DMS153 treated with DMSO at 0.1 percent for 48 hours (cell line): ENCODE data around the gene FBLIM1.
A peak's percentile ranks its signal among the peaks of the same experiment; 100 is the strongest.
"Not testable (repeated sequence)": the region's sequence is repeated elsewhere in the genome, so short reads cannot be mapped to it uniquely, and the experiment has no call there.

ENCODE experiments used
- DNase-seq: peaks from one replicate; lab custom pipeline; 2025; ENCODE audit not compliant: unreplicated experiment; lab: John Stamatoyannopoulos, UW

The FBLIM1 gene

DNA sequence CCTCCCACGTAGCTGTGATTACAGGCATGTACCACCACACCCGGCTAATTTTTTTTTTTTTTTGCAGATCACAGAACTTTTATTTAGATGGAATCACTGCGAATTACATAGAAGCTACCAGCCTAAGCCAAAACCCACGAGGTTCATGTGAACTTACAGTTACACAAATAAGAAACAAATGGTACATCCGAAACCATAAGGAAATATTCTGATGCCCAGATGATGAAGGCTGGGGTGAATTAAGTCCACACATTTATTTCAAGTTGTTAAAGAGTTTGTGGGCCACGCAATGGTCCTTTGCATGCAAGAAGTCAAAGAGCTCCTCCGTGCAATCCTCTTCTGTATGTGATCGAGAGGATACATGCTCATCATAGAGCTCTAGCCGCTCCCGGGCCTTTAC is 48.5 kb downstream of the FBLIM1 start:
- no peak for DNase-seq

DNA sequence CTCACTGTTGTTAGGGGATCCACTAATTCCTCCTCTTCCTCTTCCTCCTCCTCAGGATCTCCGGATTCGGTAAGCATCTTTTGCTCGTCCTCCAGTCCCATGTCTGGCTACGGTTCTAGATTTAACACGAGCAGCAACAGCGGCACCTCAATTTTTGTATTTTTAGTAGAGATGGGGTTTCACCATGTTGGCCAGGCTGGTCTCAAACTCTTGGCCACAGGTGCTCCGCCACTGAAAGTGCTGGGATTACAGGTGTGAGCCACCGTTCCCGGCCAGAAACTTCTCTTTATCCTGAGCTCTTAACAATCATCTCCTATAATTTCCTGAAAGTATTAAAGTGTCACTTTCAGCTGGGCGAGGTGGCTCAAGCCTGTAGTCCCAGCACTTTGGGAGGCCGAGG is 49.0 kb downstream of the FBLIM1 start, which contains the start of gene UQCRHL:
Gene UQCRHL, minus strand, starts transcription at position 101 of the 400 bp plus-strand sequence. Its CDS starts 0 bp downstream, at position 101.
- not testable (repeated sequence) for DNase-seq

DNA sequence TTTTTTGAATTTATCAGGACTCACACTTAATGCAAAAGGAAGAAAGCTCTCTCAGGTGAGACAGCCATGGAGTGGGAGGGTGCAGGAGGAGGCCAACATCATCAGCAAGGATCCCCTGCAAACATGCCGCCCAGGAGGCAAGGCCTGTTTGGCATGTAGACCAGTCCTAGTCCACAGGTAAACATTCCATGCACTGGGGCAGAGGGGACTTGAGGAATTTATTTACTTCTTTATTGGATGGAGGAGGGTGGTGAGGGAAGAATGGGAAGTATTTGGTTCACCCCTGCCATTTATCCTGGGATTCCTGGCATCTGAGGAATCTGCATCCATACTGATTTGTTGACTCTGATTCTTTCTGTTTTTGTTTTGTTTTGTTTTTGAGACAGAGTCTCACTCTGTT is 50.4 kb downstream of the FBLIM1 start:
- no peak for DNase-seq

DNA sequence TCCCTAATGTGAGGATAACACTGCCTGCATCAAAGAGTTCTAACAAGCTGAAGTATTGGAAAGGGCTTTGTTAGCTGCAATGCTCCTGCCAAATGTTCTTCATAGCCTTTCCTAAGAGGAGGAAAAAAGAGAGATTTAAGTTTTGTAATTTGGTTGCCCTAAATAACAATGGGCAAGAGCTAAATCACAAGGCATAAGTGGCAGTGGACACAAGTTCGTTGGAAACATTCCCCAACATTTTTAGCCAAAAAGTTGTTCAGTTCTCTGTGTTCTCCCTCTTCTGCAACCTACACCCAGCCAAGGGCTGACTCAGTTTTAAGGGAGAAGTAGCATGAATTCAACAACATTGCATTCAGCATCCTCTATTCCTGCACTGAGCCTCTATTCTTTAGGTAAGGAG is 51.5 kb downstream of the FBLIM1 start:
- DNase-seq, result no peak

DNA sequence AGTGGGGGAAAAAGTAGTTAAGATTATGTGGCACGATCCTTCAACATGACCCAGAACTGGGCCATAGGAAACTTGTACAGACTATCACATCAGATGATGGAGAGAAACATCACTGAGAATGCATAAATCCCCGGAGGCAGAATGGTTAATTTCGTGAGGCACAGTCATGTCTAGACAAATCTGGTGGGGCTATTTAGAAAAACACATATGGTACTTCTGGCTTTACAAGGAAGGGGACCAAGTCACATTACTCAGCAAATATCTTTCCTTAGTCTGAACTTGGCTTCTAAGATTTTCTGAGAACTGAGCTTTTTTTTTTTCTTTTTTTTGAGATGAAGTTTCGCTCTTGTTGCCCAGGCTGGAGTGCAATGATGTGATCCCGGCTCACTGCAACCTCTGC is 58.1 kb downstream of the FBLIM1 start:
- no peak for DNase-seq

DNA sequence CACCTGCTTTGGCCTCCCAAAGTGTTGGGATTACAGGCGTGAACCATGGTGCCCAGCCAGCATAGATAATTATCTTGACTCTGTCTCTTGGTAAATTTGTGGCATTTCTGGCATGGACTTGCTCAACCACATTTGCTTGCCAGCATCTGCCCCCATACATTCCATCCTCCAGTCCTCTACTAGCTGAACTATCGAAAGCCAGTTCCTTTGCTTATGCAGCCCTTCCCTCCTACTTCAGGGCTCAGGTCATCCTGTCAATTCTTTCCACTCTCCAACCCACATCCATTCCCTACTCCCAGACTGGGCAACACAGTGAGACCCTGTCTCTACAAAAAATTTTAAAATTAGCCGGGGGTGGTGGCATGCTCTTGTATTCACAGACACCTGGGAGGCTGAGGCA is 61.9 kb downstream of the FBLIM1 start:
- no peak for DNase-seq

DNA sequence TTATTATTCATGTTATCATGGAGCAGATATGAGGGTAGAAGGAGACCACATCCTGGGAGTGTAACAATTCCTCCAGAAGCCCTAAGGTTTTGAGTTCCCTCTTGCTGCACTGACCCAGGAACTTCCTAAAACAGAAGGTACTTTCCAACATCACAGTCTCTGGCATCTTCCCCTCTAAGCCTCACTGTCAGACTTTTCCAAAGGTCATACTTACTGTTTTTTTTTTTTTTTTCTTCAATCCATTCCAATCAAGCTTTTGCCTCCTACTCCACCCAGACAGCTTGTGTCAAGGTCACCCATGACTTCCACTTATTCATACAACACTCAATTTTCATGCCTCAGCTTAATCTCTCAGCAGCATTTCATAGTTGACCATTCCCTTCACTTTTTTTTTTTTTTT is 67.2 kb downstream of the FBLIM1 start:
- no peak for DNase-seq

DNA sequence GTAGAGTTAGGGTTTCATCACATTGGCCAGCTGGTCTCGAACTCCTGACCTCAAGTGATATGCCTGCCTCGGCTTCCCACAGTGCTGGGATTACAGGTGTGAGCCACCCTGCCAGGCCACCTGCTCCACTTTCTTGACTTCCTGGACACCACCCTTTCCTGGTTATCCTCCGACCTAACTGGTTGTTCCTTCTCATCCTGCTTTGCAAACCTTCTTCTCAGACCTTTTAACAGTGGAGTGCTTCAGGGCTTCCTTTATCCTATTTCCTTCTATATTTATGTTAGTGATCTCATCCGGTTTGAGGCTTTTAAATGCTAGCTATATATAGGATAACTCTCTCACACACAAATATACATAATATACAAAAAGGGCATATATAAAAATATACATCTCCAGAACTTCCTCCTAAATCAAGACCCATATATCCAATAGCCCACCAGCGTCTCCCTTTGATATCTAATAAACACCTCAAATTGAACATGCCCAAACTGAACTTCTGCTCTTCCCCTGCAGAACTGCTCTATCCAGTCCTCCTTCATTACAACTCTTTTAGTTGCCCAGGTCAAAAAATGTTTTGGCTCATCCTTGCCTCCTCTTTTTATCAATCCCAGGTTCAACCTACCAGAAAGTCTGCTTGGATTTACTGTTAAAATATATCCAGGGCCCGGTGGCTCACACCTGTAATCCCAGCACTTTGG is 68.4 kb downstream of the FBLIM1 start:
- no peak for DNase-seq

DNA sequence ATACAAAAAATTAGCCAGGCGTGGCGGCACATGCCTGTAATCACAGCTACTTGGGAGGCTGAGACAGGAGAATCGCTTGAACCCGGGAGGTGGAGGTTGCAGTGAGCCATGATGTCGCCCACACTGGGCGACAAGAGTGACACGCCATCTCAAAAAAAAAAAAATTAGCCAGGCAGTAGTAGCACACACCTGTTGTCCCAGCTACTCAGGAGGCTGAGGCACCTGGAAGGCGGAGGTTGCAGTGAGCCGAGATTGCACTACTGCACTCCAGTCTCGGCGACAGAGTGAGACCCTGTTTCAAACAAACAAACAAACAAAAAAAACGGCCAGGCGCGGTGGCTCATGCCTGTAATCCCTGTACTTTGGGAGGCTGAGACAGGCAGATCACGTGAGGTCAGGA is 69.0 kb downstream of the FBLIM1 start:
- not testable (repeated sequence) for DNase-seq

DNA sequence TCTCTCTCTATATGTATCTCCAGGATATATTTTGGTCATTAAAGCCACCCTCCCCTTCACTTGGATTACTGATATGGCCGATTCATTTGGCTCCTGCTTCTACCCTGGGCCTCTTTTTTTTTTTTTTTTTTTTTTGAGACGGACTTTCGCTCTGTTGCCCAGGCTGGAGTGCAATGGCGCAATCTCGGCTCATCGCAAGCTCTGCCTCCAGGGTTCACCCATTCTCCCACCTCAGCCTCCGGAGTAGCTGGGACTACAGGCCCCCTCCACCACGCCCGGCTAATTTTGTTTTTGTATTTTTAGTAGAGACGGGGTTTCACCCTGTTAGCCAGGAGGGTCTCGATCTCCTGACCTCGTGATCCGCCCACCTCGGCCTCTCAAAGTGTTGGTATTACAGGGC is 70.3 kb downstream of the FBLIM1 start:
- DNase-seq, result not testable (repeated sequence)

DNA sequence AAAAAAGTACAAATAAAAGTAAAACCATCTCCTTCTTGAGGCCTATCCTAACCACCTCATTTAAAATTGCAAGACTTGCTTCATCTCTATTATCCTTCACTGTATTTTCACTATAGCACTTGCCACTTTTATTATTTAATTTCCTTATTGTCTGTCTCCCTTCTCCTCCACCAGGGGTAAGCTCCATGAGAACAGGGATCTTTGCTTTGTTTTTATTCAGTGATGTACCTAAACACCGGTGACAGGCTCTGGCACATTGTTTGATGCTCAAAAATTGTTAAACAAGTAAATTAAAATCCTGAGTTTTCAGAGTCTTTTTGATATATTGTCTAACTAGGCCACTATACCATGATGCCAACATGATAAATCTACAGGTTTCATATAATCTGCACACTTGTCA is 71.7 kb downstream of the FBLIM1 start:
- no peak for DNase-seq

DNA sequence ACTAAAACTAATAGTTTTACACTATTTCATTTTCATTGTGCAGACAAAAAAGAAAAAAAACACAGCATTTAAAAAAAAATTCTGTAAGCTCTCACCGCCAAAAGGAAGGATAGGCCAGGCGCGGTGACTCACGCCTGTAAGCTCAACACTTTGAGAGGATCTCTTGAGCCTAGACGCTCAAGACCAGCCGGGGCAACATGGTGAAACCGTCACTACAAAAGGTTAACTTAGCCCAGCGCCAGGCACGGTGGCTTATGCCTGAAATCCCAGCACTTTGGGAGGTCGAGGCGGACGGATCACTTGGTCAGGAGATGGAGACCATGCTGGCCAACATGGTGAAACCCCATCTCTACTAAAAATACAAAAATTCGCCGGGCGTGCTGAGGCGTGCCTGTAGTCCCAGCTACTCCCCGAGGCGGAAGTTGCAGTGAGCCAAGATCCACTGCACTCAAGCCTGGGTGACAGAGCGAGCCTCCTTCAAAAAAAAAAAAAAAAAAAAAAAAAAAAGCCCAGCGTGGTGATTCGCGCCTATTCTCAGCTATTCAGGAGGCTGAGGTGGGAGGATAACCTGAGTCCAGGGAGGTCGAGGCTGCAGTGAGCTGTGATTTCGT is 74.6 kb downstream of the FBLIM1 start:
- peak; percentile 71 for DNase-seq

DNA sequence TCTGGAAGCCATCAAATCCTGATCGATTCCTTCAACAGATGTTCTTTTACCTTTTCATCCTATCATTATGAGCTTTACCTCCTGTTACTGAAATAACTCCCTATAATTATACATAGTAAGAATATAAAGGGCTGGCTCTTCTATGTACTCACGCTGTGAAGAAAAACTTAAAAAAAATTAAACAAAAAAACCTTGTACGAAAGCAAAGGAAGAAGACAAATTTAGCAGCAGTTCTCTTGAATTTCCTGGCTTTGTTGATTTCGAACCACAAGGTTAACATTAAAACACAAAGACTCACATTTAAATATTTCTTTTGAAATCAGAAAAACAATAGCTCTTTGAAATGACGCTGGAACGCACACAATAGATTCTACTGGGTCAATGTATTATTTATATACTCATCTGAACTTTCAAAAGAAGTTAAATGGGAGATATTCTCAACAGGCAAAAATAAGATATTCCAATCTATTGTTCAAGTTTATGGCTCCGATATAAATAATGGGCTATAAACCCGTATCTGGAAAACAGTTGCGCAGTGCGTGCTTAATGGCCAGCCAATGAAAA is 75.3 kb downstream of the FBLIM1 start:
- DNase-seq, result peak; percentile 83

DNA sequence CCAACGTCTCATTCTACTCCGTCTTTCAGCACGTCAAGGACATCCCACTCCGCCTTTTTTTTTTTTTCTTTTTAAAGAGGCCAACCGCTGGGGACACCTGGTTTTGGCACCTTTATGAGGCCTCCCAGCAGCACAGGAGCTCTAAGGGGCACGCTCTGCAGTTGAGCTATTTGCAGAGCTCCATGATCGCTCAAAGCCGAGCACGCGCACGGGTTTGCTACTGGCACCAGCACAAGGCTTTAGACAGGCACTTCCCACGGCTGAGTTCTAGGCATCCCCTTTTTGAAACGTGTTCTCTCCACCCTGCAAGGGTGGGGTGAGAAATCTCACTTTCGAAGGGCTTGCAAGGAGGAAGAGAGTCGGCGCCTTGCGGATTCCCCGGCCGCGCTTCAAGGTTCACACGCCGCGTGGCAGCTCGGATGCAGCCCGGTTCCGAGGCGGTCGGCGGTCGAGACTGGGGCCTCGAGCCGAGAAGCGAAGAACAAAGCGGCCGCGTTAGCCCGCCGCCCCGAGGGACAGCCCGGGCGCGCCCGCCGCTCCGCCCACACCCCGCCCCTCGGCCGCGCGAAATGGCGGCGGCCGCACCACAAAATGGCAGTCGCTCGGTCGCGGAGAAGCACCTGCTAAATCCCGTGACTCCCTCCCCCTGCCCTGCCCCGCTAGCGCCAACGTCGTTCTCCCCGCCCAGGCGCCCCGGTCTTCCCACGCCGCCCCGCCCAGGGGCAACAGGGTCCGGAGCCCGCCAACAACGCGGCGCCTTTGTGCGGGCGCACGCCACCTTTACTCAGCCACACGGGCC is 76.0 kb downstream of the FBLIM1 start:
- peak; percentile 70 for DNase-seq

DNA sequence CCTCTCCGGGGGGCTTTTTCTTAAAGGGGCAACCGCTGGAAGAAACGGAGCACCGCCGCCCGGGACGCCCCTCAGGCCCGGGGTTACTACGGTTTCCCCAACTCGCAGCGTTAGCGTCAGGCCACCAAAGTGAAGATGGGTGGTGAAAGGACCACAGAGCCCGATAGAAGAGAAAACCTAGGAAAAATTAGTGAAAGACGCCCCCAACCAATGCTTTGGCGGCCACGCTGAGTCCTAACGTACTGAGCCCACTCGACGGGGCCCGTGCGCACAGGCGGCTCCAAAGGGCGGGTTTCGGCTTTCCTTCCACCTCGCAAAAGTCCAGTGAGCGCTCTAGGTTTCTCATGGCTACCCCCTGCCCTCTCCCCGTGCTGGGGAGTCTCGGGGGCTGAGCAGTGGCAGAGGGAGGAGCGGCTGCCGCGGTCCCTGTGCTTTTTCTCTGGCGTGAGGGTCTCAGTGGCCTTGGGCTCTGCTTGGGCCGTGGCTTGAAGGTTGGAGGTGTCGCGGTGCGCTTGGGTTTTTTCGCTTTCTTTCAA is 76.7 kb downstream of the FBLIM1 start:
- no peak for DNase-seq

DNA sequence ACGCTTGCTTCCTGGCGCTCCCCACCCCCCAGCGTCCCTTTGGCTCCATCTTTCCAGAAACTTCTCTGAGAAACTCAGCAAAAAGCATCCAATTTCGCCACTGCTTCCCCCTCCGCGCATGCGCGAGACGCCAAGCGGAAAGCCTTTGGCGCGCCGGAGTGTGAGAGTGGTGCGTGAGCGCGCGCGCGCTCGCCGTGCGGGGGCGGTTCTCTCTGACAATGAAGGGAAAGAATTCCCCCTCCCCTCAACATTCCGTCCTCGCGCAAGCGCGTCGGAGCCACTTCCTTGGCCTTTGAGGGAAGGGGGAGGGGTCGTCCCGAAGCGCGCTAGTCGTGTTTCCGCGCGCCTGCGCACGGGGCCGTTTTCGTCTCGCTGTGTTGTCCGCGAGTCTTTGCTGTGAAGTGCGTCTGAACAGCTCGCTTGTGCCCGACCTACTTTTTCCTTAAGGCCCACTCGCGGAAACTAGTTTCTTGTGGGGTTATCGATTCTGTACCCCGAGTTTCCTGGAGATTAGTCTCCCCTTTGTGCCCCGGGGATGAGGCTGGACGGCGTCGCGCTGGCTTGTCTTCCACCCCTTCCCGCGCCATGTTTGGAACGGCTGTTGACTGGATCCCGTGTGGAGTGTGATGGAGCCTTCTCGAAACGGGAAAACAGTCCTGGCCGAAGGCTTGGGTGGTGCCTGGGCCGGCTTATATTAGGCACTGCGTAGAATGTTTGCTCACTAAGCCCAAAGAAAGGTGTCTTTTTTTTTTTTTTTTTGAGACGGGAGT is 77.3 kb downstream of the FBLIM1 start:
- DNase-seq, result peak; percentile 96
